Choroid plexus epithelial cell (primary cell): ENCODE measurements around the gene CORIN.
"Not testable (repeated sequence)": the region's sequence is repeated elsewhere in the genome, so short reads cannot be mapped to it uniquely, and the experiment has no call there.

Source experiments
- DNase-seq: peaks from one replicate; pipeline ENCODE4 v3.0.0-alpha.2; 2010; ENCODE audit warnings: low read depth
- H3K4me3 ChIP-seq: 2 replicates; pipeline ENCODE4 v1.5.1; 2011; ENCODE audit warnings: low read depth, mild to moderate bottlenecking, control low read depth, low read length, moderate library complexity
- TF ChIP-seq, protein P1 (sequence below): conservative IDR thresholded peaks from 2 replicates; pipeline ENCODE4 v1.5.1; 2011; ENCODE audit warnings: low read depth, mild to moderate bottlenecking, control low read depth, inconsistent platforms, low read length, moderate library complexity

The CORIN gene

DNA sequence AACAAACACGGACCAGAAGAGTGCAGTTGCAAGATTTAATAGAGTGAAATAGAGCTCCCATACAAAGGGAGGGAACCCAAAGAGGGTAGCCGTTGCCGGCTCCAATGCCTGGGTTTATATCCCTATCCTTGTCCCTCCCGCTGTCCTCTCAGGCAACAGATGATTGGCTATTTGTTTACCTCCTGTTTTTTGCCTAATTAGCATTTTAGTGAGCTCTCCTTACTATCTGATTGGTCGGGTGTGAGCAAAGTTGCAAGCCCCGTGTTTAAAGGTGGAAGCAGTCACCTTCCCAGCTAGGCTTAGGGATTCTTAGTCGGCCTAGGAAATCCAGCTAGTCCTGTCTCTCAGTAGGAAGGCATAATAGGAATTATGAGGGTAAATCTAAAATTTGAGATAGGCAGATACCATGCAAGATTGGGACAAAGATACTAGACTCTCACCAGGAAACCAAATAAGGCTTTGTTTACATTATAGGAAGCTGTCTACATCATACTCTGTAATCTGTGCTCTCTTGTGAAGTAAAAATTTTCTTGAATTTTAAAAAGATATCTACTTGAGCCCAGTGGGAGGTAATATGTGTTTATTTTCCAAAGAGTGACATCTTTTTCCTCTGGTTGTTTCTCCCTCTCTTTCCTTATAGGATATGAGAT is 286.8 kb downstream of the CORIN start:
- DNase-seq = peak; percentile 49
- TF ChIP-seq, protein P1, sequence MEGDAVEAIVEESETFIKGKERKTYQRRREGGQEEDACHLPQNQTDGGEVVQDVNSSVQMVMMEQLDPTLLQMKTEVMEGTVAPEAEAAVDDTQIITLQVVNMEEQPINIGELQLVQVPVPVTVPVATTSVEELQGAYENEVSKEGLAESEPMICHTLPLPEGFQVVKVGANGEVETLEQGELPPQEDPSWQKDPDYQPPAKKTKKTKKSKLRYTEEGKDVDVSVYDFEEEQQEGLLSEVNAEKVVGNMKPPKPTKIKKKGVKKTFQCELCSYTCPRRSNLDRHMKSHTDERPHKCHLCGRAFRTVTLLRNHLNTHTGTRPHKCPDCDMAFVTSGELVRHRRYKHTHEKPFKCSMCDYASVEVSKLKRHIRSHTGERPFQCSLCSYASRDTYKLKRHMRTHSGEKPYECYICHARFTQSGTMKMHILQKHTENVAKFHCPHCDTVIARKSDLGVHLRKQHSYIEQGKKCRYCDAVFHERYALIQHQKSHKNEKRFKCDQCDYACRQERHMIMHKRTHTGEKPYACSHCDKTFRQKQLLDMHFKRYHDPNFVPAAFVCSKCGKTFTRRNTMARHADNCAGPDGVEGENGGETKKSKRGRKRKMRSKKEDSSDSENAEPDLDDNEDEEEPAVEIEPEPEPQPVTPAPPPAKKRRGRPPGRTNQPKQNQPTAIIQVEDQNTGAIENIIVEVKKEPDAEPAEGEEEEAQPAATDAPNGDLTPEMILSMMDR = no peak
- no peak overlapping the region for H3K4me3 ChIP-seq

DNA sequence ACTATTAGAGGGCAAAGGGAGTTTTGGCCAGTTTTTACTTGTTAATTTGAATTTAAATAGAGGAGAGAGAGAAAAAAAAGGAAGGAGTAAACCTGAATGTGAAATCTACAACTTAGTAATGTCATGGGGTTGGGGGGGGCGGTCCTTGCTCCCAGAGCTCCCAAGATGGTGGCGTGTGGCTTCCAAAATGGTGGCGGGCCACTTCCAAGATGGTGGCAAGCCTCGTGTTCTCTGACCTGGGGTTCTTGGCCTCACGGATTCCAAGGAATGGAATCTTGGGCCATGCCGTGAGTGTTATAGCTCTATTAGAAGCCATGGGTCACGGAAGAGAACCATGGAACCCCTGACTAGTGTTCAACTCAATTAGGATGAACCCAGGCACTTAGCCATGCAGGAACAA is 287.5 kb downstream of the CORIN start:
- H3K4me3 ChIP-seq, DNase-seq: not testable (repeated sequence)
